ENCODE data around the gene NEK6.

GRCh38 chr9:124263800-124264426, 6.2 kb downstream of the NEK6 start:
- TF ChIP-seq CTCF (IDR thresholded peaks at IDR 0.05): no peak
- no peak for TF ChIP-seq POLR2A (IDR thresholded peaks at IDR 0.05)

All from testis (tissue), 2 donors.